VCaP (cell line): Measurements from ENCODE around the gene KIF6.

Experiments used
- H3K27ac ChIP-seq: fragments of 450-650 bp; 2 replicates; pipeline ENCODE4 v1.5.1; 2017
- CTCF ChIP-seq: fragments of 450-650 bp; conservative IDR thresholded peaks from 2 replicates; pipeline ENCODE4 v1.5.1; 2017; ENCODE audit warnings: mild to moderate bottlenecking, moderate library complexity

Gene KIF6

GRCh38 chr6:39301606-39302005, 423.6 kb downstream of the KIF6 start:
- TF ChIP-seq CTCF = no peak; the same call in 1 of the 2 replicates
- no peak overlapping the region for H3K27ac ChIP-seq

- no peak overlapping the region for H3K27ac ChIP-seq
- TF ChIP-seq CTCF = no peak
Observed at GRCh38 chr6:39300739-39301138, 424.5 kb downstream of the KIF6 start.

- no peak for TF ChIP-seq CTCF
- H3K27ac ChIP-seq = no peak overlapping the region
Observed at GRCh38 chr6:39298061-39298460, 427.1 kb downstream of the KIF6 start.

- no peak overlapping the region for H3K27ac ChIP-seq
- TF ChIP-seq CTCF = no peak
Observed at GRCh38 chr6:39296745-39297640, 428.2 kb downstream of the KIF6 start.

- no peak for TF ChIP-seq CTCF
- no peak overlapping the region for H3K27ac ChIP-seq
Observed at GRCh38 chr6:39295611-39296011, 429.6 kb downstream of the KIF6 start.

- no peak for TF ChIP-seq CTCF
- no peak overlapping the region for H3K27ac ChIP-seq
Observed at GRCh38 chr6:39294899-39295298, 430.3 kb downstream of the KIF6 start.

- no peak for TF ChIP-seq CTCF
- H3K27ac ChIP-seq = no peak overlapping the region
Observed at GRCh38 chr6:39294133-39294532, 431.1 kb downstream of the KIF6 start.
